Cardiac fibroblast (primary cell): ENCODE data around the gene USP24.

Experiments used
- DNase-seq, 2 donors: peaks; one replicate each; pipeline versions ENCODE4 v3.0.0 to v3.0.0-alpha.2; 2010; ENCODE audit warnings: low read depth in 2 of 2
- H3K4me3 ChIP-seq, 2 donors: replicated peaks in 1 of 2; 1 replicate in 1 of 2; 2 replicates in 1 of 2; pipeline ENCODE4 v1.5.1; 2011; ENCODE audit warnings: low read depth in 2 of 2, low read length in 2 of 2, mild to moderate bottlenecking in 2 of 2, moderate library complexity in 1 of 2
- TF ChIP-seq, protein P1 (sequence below): IDR thresholded peaks from one replicate; pipeline ENCODE4 v1.5.1; 2011; ENCODE audit warnings: low read depth, mild to moderate bottlenecking, low read length, inconsistent platforms

Gene USP24

DNA sequence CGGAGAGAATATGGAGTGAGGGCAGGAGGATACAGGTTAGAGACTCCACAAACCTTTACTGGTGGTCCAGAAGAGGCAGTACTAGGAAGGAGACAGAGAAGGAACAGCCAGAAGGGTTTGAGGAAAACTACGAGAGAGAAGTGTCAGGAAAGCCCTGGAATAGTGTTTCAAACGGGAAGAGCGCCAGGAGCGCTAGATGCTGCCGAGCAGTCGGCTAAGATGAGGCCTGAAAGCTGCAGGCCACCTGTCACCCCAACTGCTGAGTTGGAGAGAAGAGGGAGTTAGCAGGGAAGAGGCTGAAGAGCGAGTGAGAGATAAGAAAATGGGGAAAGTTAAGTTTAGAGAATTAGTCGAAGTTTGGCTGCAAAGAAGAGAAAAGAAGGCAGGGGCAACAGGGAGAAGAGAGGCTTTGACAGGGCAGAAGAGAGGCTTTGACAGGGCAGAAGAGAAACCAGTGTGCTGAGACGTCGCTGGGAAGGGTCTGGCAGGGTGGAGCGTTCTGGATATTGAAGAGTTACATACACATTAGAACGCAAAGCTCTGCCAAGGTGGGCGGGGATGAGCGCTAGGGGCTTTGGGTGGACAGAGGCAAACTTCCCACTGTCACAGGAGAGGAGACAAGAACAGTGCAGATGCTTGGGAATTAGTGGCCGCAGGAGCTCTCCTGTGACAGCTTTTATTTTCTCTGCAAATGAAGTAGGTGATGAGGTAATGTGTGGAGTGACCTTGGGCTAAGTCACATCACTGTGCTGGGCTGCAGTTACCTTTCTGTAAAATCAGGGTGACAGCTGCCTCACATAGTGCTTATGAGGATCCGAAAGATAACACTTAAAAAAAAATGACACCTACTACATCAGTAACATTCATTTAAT, 144.6 kb downstream of the USP24 start:
- no peak overlapping the region for H3K4me3 ChIP-seq
- TF ChIP-seq, protein P1, sequence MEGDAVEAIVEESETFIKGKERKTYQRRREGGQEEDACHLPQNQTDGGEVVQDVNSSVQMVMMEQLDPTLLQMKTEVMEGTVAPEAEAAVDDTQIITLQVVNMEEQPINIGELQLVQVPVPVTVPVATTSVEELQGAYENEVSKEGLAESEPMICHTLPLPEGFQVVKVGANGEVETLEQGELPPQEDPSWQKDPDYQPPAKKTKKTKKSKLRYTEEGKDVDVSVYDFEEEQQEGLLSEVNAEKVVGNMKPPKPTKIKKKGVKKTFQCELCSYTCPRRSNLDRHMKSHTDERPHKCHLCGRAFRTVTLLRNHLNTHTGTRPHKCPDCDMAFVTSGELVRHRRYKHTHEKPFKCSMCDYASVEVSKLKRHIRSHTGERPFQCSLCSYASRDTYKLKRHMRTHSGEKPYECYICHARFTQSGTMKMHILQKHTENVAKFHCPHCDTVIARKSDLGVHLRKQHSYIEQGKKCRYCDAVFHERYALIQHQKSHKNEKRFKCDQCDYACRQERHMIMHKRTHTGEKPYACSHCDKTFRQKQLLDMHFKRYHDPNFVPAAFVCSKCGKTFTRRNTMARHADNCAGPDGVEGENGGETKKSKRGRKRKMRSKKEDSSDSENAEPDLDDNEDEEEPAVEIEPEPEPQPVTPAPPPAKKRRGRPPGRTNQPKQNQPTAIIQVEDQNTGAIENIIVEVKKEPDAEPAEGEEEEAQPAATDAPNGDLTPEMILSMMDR: no peak
- no peak for DNase-seq

DNA sequence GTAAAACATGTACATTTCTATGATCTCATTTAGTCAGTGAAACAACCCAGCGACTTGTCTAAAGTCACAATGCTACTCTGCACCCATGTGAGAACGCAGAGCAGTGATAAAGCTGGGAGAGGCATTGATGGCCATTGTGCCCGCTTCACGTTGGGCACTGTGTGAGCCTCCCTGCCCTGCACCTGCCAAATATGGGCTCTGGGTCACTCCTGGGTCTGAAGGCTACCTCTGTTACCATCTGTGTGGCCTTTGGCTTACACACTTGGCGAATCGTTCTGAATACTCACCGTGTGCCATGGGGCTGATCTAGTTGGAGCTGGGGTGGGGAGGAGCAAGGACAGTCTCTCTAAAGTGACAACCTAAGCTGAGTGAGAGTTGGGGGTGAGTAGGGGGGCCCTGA, 145.9 kb downstream of the USP24 start:
- no peak overlapping the region for H3K4me3 ChIP-seq
- DNase-seq: no peak
- TF ChIP-seq, protein P1: no peak

DNA sequence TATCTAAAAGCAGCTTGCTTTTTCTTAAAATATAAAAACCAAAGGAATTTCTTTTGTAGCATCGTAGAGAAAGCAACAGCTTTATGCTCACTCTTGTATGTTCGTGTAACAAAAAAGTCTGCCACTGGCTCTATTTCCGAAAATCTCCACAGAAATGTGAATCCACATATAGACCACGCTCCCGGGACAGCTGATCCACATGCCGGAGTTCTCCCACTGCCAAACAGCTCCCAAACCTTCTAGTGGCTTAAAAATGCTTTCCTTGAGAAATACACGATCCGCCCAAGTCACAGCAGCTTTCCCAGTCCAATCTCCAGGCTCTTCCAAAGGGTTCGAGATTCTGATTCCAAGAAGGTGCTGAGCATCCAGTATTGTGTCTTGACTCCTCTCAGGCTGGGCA, 146.5 kb downstream of the USP24 start:
- DNase-seq: no peak
- no peak overlapping the region for H3K4me3 ChIP-seq
- TF ChIP-seq, protein P1: no peak

DNA sequence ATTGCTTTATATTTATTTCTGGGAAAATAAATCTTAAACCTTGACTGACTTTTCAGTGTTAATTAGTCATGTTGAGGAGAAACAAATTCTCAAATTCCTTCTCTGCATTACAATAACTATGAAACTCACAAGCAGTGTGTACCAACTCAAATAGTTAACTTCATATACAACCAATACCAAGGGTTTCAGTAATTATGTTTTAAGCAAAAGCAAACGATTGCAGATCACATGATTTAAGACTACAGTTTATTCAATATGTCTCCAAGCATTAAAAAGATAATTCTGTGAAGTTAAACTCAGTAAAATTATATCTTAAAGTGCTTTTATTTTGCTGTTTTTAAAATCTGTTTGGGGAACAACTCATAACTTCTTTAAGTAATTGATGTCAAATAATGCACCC, 147.2 kb downstream of the USP24 start:
- H3K4me3 ChIP-seq: no peak overlapping the region
- TF ChIP-seq, protein P1: no peak
- DNase-seq: no peak

DNA sequence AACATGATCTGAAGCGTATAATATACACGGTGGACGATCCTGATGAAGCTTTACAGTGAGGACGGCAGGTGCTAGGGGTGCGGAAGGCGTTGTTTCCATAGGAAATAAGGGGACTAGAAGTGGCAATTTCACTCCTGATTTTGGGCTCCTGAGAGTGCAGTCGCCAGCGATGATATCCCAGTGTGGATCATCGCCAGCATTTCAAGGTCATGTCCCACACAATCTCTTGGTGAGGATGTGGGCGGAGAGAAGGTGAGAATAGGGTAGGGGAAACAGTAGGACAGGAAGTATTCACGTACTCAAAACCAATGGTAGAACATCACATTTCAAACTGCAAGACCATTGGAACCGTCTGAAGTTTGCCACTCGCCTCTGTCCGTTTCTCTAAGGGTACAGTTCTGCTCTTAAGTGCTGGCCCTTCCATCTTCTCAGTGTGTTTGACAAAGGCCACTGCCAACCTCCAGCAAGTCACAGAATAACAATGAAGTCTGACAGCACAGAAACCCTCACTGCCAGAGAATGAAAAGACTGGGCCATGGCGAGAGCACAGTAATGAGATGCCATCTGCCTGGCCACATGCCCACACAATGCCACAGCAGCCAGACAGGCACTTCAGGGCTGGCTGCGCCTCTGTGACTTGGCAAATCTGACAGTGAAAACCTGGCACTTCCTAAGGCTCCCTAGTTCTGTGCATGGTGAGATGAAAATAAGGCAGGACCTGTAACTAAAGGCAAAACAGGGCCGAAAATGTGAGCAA, 148.0 kb downstream of the USP24 start:
- H3K4me3 ChIP-seq: no peak overlapping the region
- DNase-seq: no peak
- TF ChIP-seq, protein P1: no peak

DNA sequence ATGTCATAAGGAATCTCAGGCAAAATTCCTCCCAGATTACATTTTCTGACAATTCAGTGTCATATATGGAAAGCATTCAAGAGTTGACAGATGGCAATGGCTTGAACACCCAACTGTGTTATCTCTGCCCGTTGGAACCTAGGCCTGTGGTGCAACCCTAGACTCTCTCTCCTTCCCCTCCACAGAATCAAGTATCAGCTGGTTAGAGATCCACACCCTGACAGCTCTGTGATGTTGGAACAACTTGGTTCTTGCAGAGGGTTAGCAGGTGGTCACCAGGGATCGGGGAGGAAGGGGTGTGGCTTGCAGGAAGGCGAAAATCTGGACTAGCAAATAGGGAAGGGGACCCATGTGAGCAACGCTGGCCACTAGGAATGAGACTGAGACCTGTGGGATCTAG, 149.5 kb downstream of the USP24 start:
- DNase-seq: no peak
- TF ChIP-seq, protein P1: no peak

More for the DNA sequence above, 149.5 kb downstream of the USP24 start:
- H3K4me3 ChIP-seq: no peak overlapping the region
